Omental fat pad (tissue), 4 donors: ENCODE measurements around the gene ITIH5. TPM values are rescaled to one million over a fixed set of nuclear protein-coding genes. Genes with fewer than 3 reads are reported as not detected.
A peak's percentile ranks its signal among the peaks of the same experiment; 100 is the strongest.
"Not testable (repeated sequence)": the region's sequence is repeated elsewhere in the genome, so short reads cannot be mapped to it uniquely, and the experiment has no call there.

ENCODE experiments used
- ATAC-seq: fragments of 150-250 bp; one replicate; pipeline ENCODE4 v1.9.1; 2016; ENCODE audit warnings: mild to moderate bottlenecking, moderate library complexity; ENCODE audit not compliant: low FRiP score
- DNase-seq: peaks from one replicate; pipeline ENCODE4 v3.0.0-alpha.2; 2019; ENCODE audit warnings: low spot score
- total RNA-seq, 4 donors: library from RNA; depleted of rRNA; stranded (reverse); fragments of >200 nt; gene quantifications; one replicate each; pipeline ENCODE4 v1.1.0, GENCODE V29; 2016
- TF ChIP-seq, protein P1 (sequence below), 3 donors: fragments of 450-650 bp; IDR thresholded peaks; one replicate each; pipeline ENCODE4 v1.5.1; 2016 to 2017; ENCODE audit warnings: antibody characterized with exemption in 3 of 3, mild to moderate bottlenecking in 3 of 3, moderate library complexity in 2 of 3

ITIH5 gene
- total RNA-seq = 100 to 1,000 TPM in 2 of 4 donors, 10 to 100 TPM in 2; 50.0 to 263 (median 97.9) TPM

DNA sequence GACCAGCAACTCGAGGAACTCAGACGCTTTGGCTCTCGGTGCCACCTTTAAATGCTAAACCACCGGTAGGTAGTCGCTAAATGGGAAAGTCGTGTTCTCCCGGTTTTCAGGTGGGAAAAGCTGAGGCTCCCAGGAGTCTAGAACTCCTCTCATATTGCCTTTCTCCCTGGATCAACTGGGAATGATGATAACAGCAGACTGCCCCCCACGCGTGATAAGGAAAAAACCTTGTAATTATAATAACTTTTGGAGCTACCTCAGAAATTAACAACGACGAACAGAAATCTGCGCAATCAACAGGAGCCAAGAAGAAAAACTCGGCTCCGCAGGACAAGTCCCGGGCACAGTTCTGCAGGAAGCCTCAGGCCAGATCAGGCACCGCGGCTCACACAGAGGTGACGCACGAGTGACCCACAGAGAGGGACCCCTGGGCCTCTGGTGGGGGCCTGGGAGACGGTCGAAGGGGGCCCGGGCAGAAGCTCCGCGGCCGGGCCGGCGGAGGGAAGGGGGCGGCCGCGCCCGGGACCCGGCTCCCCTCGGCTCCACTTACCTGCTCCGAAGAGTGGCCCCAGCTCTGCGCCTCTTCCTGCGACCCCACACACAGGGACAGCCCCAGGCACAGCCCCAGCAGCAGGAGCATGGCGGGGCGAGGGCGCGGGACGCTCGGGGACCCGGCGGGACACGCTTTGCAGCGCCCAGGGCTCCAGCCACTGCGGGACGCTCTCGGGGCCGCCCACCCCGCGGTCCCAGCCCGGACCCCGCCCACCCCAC is at the start of gene ITIH5:
TSS of gene ITIH5 (minus strand) at position 714 of the 771 bp plus-strand sequence. CDS start at position 640, 74 bp downstream.
- TF ChIP-seq, protein P1, sequence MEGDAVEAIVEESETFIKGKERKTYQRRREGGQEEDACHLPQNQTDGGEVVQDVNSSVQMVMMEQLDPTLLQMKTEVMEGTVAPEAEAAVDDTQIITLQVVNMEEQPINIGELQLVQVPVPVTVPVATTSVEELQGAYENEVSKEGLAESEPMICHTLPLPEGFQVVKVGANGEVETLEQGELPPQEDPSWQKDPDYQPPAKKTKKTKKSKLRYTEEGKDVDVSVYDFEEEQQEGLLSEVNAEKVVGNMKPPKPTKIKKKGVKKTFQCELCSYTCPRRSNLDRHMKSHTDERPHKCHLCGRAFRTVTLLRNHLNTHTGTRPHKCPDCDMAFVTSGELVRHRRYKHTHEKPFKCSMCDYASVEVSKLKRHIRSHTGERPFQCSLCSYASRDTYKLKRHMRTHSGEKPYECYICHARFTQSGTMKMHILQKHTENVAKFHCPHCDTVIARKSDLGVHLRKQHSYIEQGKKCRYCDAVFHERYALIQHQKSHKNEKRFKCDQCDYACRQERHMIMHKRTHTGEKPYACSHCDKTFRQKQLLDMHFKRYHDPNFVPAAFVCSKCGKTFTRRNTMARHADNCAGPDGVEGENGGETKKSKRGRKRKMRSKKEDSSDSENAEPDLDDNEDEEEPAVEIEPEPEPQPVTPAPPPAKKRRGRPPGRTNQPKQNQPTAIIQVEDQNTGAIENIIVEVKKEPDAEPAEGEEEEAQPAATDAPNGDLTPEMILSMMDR (IDR thresholded peaks at IDR 0.05) = no peak
- ATAC-seq = peak; percentile 47
- no peak for DNase-seq

DNA sequence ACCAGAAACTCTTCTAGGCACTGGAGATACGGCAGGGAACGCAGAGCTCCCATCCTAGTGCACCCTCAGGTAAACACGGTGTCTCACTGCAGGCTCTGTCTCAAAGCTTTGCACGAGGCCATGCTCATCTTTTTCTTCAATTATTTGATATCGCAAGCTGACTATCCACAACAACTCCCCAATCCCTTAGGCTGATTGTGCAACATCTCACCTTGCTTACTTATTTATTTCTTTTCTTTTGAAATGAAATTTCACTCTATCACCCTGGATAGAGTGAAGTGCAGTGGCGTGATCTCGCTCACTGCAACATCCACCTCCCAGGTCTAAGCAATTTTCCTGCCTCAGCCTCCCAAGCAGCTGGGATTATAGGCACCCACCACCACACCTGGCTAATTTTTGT is 48.7 kb upstream of the ITIH5 start:
- DNase-seq (no peak), ATAC-seq (no peak)
- TF ChIP-seq, protein P1 (IDR thresholded peaks at IDR 0.05) = no peak

DNA sequence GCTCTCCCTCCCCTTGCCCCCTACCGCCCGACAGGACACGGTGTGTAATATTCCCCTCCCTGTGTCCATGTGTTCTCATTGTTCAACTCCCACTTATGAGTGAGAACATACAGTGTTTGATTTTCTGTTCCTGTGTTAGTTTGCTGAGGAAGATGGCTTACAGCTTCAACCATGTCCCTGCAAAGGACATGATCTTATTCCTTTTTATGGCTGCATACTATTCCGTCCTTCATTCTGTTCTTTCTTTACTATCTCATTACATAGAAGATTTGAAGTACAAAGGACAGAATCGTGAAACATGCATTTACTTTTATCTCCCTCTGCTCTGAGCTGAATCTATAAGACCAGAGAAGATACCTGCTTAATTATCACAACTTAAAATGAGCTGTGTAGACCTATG is 44.3 kb upstream of the ITIH5 start:
- ATAC-seq = not testable (repeated sequence)

DNA sequence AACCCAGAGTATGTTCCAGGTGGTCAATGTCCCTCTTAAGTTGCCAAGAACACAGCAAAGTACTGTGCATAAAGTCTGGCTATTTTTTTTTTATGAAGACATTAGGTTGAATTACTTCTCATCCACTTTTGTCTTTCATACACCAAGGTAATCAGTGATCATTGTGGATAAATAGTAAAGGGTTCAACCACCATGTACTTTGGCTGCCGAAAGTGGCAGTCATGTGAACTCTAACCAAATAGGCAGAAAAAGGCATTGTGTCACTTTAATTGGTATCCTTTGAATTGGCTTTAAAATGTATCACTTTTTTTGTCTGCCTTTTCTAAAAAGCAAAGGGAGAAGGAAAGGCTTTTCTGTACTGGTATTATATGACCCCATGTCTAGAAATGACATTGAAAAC is 43.7 kb upstream of the ITIH5 start:
- DNase-seq = no peak
- ATAC-seq = no peak
- TF ChIP-seq, protein P1 (IDR thresholded peaks at IDR 0.05) = no peak

More for the DNA sequence above, 44.3 kb upstream of the ITIH5 start:
- DNase-seq = not testable (repeated sequence)

DNA sequence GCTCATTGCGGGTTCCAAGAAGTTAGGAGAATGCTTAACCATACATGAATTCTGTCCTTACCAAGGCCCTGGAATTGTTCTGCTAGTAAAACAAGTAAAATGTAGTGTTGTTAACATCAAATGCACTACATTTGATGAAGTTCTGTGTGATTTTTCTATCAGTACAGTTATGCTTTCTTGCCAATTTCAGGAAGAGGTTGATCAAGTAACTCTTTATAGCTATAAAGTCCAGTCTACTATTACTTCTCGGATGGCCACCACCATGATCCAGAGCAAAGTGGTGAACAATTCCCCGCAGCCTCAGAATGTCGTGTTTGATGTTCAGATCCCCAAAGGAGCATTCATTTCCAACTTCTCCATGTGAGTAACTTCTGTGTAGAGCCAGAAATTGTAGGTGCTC is 42.1 kb upstream of the ITIH5 start:
- ATAC-seq (no peak), DNase-seq (no peak)
- TF ChIP-seq, protein P1 (IDR thresholded peaks at IDR 0.05) = no peak

DNA sequence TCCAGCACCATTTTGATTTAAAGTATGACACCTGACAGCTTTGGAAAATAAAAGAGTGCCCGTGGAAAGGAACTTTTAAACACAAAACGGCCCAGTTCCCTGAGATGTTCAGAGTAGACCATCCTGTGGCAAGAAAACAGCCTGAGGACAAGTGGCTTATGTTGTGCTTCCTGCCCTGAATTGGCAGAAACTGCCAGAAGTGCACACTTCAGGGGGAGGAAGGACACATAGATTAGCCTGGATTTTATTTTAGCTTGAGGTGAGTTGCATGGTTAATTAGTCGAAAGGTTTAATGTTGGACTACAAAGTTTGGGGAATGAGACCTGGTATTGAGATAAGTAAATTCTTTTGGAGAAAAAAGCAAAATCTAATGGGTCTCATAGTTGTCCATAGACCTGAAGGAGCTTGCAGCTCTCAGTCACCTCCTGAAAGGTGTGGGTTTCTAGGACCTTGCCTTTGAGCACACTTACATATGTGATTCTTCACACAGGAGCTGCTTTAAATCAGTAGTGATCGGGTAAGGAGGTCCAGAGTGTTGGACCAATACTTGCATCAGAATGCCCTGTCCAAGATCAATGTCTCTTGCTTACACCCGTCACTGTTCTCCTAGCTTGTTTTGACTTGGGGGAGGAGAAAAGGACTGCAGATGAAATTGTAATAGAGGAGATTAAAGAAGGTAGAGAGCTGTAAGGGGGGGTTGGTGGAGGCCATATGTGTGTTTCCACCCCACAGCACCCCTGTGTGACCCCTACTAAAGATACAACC is 41.3 kb upstream of the ITIH5 start:
- ATAC-seq (no peak), DNase-seq (no peak)

DNA sequence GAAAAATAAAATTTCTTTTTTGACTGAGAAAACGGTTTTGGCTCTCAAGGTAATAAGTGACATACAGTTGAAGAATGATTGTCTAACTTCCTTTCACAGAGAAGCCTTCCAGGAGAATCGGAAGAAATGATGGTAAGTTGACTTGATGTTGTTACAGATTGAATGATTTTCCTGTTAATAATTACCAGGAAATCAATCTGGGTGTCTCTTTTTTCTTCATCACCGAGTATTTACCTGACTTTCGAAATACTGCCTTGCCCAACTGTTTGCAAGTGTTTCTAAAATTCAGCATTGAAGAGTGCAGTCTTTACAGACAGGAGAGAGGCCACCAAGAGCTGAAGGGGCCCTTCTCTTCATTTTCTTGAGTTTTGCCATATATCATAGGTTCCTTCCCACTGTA is 40.3 kb upstream of the ITIH5 start:
- DNase-seq (no peak), ATAC-seq (no peak)
- TF ChIP-seq, protein P1 (IDR thresholded peaks at IDR 0.05) = no peak

More for the DNA sequence above, 41.3 kb upstream of the ITIH5 start:
- TF ChIP-seq, protein P1 (IDR thresholded peaks at IDR 0.05) = no peak
